Measurements from ENCODE around the gene CLECL1. TPM values are rescaled to one million over a fixed set of nuclear protein-coding genes. Genes with fewer than 3 reads are reported as not detected.
"Not testable (repeated sequence)": the region's sequence is repeated elsewhere in the genome, so short reads cannot be mapped to it uniquely, and the experiment has no call there.

Gene CLECL1
- total RNA-seq, 1 donor from 2014 or later = 0.76 TPM

DNA sequence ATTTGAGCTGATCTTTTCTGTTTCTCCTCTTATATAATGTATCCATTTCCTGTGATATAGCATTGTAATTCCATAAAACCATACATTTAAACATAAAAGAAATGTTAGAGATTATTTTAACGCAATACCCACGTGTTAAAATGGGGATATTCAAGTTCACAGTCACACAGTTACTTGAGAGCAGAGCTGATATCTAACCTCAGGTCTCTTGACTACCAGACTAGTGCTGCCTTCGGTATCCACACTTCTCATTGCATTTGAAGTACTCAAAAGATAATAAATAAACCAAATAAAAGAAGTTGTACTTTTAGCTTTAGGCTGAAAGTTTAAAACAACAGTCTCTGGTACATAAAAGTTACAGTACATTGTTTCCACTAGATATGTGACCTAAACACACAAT is 2.9 kb downstream of the CLECL1 start:
- ATAC-seq (no peak), DNase-seq (ENCODE audit: missing footprints) (no peak)
- intact Hi-C loops (cut with DNase I) = no loop called here

GRCh38 chr12:9729082-9729481 is 3.8 kb downstream of the CLECL1 start:
- intact Hi-C loops (cut with DNase I) = no loop called here
- ATAC-seq = no peak
- DNase-seq (ENCODE audit: missing footprints) = no peak

DNA sequence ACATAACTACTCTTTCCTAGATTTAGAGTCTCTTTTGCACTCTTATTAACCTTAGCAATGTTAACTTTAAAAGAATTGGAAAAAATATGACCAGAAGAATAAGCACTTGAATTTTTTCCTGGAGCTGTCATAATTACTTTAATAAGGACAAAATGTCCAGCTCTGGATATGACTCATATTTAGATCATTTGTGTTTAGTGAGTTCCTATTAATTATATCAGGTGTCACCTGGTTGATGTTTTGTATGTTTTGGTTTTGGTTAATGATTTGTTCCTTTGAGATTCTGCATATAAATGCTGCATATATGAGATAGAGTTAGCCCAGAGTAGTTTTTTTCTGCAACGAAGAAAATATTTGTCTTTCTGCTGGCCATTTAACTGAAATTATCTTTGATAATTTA is 5.1 kb downstream of the CLECL1 start:
- DNase-seq (ENCODE audit: missing footprints) (no peak), ATAC-seq (no peak)
- intact Hi-C loops (cut with DNase I) = no loop called here

- intact Hi-C loops (cut with DNase I) = no loop called here
- no peak for DNase-seq (ENCODE audit: missing footprints)
- no peak for ATAC-seq
These were observed 7.6 kb downstream of the CLECL1 start for GRCh38 chr12:9725213-9725870.

DNA sequence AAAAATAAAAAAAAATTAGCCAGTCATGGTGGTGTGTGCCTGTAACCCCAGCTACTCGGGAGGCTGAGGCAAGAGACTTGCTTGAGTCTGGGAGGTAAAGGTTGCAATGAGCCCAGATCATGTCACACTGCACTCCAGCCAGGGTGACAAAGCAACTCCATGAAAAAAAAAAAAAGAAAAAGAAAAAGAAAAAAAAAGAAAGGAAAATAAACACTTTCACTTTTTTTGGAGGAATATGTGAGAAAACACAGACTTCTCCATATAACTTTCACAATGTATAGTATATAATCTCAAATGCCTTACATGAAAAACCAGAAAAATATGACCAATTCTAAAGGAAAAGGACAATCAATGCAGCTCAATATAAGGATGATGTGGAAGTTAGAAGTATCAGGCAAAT is 8.9 kb downstream of the CLECL1 start:
- intact Hi-C loops (cut with DNase I) = no loop called here
- ATAC-seq (no peak), DNase-seq (ENCODE audit: missing footprints) (no peak)

GRCh38 chr12:9721394-9722092 is 11.4 kb downstream of the CLECL1 start:
- DNase-seq (ENCODE audit: missing footprints) = no peak
- intact Hi-C loops (cut with DNase I) = no loop called here
- no peak for ATAC-seq

DNA sequence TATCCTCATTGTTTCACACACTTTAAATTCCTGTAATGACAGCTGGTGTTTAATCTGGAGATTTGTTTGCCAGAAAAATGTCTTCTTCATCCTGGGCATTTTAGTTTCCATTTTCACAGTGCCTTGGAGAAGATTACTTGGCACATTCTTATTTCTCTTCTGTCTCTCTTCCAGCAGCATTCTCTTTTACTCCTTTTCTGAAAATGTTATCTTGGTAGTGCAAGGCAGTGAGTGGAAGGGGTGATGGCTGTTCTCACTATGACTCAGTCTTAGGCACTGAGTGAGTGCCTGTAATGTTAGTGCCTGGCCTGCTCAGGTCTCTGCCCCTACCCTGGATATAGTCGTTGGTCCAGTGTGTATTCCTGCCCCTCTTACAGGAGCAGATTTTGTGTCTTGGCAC is 13.1 kb downstream of the CLECL1 start:
- DNase-seq (ENCODE audit: missing footprints) (no peak), ATAC-seq (no peak)
- intact Hi-C loops (cut with DNase I) = no loop called here

GRCh38 chr12:9718968-9719367 is 13.9 kb downstream of the CLECL1 start:
- ATAC-seq = no peak
- intact Hi-C loops (cut with DNase I) = no loop called here

GRCh38 chr12:9717070-9717925 is 15.6 kb downstream of the CLECL1 start:
- ATAC-seq (no peak), DNase-seq (ENCODE audit: missing footprints) (no peak)
- intact Hi-C loops (cut with DNase I) = no loop called here

More at GRCh38 chr12:9718968-9719367, 13.9 kb downstream of the CLECL1 start:
- no peak for DNase-seq (ENCODE audit: missing footprints)

DNA sequence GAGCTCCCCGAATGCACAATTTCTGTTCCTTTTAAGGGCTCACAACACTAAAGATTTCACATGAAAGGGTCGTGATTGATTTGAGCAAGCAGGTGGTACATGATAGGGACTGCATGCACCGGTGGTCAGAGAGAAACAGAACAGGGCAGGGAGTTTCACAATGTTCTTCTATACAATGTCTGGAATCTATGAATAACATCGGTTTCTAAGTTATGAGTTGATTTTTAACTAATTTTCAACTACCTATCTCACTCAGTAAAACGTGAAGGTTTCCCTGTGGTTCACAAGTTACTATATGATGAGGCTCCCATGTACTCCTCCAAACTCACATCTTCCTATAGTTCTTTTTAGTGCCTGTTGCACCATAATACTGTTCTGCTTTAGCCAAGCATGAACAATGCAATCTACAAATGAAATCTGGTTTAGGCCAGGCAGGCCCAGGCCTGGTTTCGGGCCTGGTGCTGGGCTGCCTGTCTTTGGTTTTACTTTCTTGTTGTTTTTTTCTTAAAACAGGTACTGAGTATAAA is 19.8 kb downstream of the CLECL1 start:
- intact Hi-C loops (cut with DNase I) = not testable (repeated sequence)

GRCh38 chr12:9711664-9712063 is 21.2 kb downstream of the CLECL1 start:
- no peak for ATAC-seq
- intact Hi-C loops (cut with DNase I) = no loop called here
- no peak for DNase-seq (ENCODE audit: missing footprints)

More for the DNA sequence above, 19.8 kb downstream of the CLECL1 start:
- ATAC-seq; DNase-seq (ENCODE audit: missing footprints): not testable (repeated sequence)

- ATAC-seq = no peak
- intact Hi-C loops (cut with DNase I) = no loop called here
- DNase-seq (ENCODE audit: missing footprints) = no peak
These were observed 22.1 kb downstream of the CLECL1 start for GRCh38 chr12:9710584-9711375.

- DNase-seq (ENCODE audit: missing footprints) = no peak
- intact Hi-C loops (cut with DNase I) = loop anchor here (1.0 to 10.0 kb wide), 2 partner anchors 75 to 374 kb away; no protein-coding TSS in a partner anchor
- ATAC-seq = no peak
These were observed 24.0 kb downstream of the CLECL1 start for GRCh38 chr12:9708853-9709252.

GRCh38 chr12:9707864-9708808 is 24.8 kb downstream of the CLECL1 start:
- no peak for ATAC-seq
- intact Hi-C loops (cut with DNase I) = loop anchor here (1.0 to 10.0 kb wide), 2 partner anchors 74 to 373 kb away; no protein-coding TSS in a partner anchor
- no peak for DNase-seq (ENCODE audit: missing footprints)

DNA sequence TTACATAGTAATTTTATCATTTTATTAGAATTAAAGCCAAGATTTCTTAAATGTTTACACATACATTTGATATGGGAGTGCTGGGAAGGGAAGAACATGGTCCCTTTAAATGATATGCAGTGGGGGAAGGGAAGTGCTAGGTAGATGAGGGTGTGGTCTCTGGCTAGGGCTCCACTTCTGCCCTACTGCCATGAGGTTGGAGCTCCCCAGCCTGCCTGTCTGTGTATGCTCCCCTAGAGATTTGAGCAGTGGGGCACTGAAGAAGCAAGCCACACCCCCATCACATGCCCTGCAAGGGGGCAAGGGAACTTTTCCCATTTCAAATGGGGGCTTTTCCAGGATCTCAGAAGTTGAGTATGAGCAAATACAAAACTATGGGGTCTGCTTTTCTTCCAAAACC is 25.5 kb downstream of the CLECL1 start:
- ATAC-seq (no peak), DNase-seq (ENCODE audit: missing footprints) (no peak)
- intact Hi-C loops (cut with DNase I) = loop anchor here (10.0 kb wide), 1 partner anchor 373 kb away; no protein-coding TSS in a partner anchor

DNA sequence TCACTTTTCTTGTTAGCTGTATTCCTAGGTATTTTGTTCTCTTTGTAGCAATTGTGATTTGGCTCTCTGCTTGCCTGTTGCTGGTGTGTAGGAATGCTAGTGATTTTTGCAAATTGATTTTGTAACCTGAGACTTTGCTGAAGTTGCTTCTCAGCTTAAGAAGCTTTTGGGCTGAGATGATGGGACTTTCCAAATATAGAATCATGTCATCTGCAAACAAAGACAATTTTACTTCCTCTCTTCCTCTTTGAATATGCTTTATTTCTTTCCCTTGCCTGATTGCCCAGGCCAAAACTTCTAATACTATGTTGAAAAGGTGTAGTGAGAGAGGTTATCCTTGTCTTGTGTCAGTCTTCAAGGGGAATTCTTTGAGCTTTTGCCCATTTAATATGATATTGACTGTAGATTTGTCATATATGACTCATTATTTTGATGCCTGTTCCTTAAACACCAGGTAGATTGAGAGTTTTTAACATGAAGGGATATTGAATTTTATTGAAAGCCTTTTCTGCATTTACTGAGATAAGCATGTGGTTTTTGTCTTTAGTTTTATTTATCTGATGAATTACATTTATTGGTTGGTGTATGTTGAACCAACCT is 26.7 kb downstream of the CLECL1 start:
- intact Hi-C loops (cut with DNase I) = loop anchor here (10.0 kb wide), 1 partner anchor 371 kb away; no protein-coding TSS in a partner anchor
- ATAC-seq = no peak
- no peak for DNase-seq (ENCODE audit: missing footprints)

GRCh38 chr12:9704561-9704960 is 28.3 kb downstream of the CLECL1 start:
- ATAC-seq; DNase-seq (ENCODE audit: missing footprints): not testable (repeated sequence)
- intact Hi-C loops (cut with DNase I) = loop anchor here (5.0 to 10.0 kb wide), 2 partner anchors 57 to 370 kb away; no protein-coding TSS in a partner anchor

All from Right ventricle myocardium inferior (tissue), 1 donor.